GM18909 (cell line): ENCODE results near the gene EPX.

ENCODE experiments used
- ATAC-seq: cut with Tn5 transposase; IDR thresholded peaks from one replicate; pipeline ENCODE4 v1.9.1; 2021; ENCODE audit warnings: mild to moderate bottlenecking; ENCODE audit not compliant: unreplicated experiment, poor library complexity

The EPX gene

GRCh38 chr17:58184308-58184985 lies 8.1 kb upstream of the EPX start:
- no peak for ATAC-seq

- ATAC-seq = no peak
These were observed 7.4 kb upstream of the EPX start for GRCh38 chr17:58184986-58185761.

- no peak for ATAC-seq
These were observed 5.9 kb upstream of the EPX start for GRCh38 chr17:58186591-58186990.

GRCh38 chr17:58187063-58187462 lies 5.5 kb upstream of the EPX start:
- no peak for ATAC-seq

GRCh38 chr17:58187675-58188074 lies 4.9 kb upstream of the EPX start:
- no peak for ATAC-seq

- no peak for ATAC-seq
These were observed 2.9 kb upstream of the EPX start for GRCh38 chr17:58189436-58190146.

- no peak for ATAC-seq
These were observed 1.2 kb upstream of the EPX start for GRCh38 chr17:58191241-58191896.

GRCh38 chr17:58193641-58194255 lies 1.2 kb downstream of the EPX start:
- no peak for ATAC-seq

- no peak for ATAC-seq
These were observed 3.1 kb downstream of the EPX start for GRCh38 chr17:58195518-58196123.

- ATAC-seq = no peak
These were observed 4.1 kb downstream of the EPX start for GRCh38 chr17:58196610-58197009.

- ATAC-seq = peak; percentile 51
These were observed 7.6 kb downstream of the EPX start for GRCh38 chr17:58200024-58200633.

- ATAC-seq = no peak
These were observed 10.3 kb downstream of the EPX start for GRCh38 chr17:58202859-58203258.

GRCh38 chr17:58204796-58205195 lies 12.3 kb downstream of the EPX start:
- ATAC-seq = no peak

GRCh38 chr17:58205936-58206335 lies 13.4 kb downstream of the EPX start:
- ATAC-seq = no peak

GRCh38 chr17:58207451-58207850 lies 14.9 kb downstream of the EPX start:
- ATAC-seq = no peak

GRCh38 chr17:58208344-58208743 lies 15.8 kb downstream of the EPX start:
- ATAC-seq = no peak

GRCh38 chr17:58210922-58211321 lies 18.4 kb downstream of the EPX start:
- ATAC-seq = no peak

GRCh38 chr17:58215685-58216084 lies 23.2 kb downstream of the EPX start:
- ATAC-seq = no peak

GRCh38 chr17:58217766-58218165 lies 25.2 kb downstream of the EPX start:
- ATAC-seq = no peak
